NCI-H146 (cell line): ENCODE data around the gene RD3L.

ENCODE experiments used
- DNase-seq: peaks from one replicate; lab custom pipeline; 2025; lab: John Stamatoyannopoulos, UW

The RD3L gene

DNA sequence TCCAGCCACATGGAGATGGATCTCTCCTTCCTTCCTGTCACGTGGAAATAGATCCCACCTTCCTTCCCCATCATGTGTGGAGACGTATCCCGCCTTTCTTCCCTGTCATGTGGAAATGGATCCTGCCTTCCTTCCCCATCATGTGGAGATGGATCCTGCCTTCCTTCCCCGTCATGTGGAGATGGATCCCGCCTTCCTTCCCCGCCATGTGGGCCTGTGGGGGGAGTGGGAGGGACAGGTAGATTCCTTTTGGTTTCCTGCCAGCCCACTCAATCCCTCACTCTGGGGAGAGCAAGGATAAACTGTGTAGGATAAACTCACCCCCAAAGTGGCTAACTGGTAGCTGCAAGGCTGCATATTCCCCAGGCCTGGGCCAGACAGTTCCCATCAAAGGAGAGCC is 45.8 kb downstream of the RD3L start:
- DNase-seq = no peak

DNA sequence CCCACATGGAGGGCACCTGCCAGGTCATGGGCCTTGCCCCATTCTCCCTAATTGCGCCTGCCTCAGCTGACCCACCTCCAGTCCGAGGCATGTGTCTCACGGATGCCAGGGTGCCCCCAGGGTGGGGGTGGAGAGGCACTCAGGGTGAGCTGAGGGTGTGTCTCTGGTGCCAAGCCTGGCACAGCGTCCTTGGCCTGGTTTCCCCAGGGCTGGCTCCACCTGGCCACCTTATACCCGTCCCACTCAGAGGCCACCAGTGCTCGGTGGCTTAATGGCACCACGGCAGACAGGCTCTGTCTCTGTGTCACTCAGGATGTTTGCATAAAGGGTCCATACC is 47.6 kb downstream of the RD3L start:
- DNase-seq = no peak

DNA sequence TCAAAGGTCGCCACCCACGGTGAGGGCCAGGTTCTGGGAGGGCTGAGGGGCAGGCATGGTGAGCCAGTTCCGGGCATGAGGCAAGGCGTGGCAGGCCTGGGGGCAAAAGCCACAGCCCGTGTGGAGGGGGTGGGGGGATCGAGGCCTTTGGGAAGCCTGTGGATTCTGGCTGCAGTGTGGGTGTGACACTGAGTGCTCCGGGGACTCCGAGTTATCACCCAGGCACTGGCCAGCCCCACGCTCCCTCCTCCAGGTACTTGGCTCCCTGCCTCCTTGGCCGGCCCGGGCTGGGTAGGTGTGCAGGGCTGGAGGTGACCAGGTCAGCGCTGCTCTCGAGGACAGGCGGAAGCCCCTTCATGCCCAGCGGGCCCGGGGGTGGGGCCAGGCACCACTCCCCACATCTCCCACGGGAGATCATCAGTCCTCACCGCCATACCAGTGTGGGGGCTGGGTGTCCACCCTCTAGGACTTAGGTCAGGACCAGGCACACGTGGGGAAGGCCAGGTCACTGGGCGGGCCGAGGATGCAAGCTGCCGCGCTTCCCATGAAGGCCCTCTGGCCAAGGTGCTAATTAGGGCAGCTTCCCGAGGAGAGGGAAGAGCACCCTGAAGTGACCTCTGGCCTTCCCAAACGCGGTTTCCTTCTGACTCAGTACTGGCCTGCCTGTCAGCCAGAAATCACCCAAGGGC is 48.2 kb downstream of the RD3L start:
- DNase-seq = no peak

DNA sequence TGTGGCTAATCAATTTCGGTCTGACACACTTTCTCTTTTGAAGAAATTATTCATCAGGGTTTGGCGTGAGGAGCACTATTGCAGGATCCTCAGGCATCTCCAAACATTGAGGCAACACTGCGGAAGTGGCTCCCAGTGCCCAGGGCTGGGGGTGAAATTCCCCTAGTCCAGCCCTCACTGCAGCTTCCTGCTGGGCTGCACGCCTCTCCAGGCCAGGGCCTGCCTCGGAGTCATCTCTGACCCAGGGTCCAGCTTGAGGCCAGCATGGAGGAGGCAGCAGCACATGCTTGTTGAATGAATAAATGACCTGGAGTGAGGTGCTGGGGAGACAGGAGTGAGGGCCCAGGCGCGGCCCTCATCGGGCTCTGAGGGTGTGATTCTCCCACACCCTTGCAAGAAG is 50.1 kb downstream of the RD3L start:
- DNase-seq = no peak

DNA sequence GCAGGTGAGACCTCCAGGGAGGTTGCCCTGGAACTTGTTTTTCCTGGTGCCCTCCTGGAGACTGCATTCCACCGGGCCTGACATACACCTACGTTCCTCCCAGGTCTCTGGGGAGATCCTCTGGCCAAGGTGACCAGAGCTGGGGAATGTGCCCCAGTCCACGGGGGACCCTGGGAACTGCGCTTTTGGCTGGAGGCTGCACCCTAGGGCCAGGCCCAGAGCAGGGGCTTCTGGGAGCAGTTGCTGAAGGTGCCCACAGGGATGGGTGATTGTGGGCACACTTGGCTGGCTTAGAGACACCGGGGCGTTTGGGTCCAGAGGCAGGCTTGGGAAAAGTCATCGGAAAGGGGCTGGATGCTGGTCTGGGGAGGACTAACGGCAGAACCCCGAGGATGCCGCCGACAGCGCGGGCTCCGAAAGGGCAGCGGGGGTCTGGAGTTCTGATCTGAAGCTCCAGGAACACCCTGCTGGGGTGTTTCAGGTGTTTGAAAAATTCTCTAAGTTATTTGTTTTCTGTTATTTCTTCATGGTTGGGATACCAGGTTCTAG is 50.6 kb downstream of the RD3L start:
- DNase-seq = no peak

DNA sequence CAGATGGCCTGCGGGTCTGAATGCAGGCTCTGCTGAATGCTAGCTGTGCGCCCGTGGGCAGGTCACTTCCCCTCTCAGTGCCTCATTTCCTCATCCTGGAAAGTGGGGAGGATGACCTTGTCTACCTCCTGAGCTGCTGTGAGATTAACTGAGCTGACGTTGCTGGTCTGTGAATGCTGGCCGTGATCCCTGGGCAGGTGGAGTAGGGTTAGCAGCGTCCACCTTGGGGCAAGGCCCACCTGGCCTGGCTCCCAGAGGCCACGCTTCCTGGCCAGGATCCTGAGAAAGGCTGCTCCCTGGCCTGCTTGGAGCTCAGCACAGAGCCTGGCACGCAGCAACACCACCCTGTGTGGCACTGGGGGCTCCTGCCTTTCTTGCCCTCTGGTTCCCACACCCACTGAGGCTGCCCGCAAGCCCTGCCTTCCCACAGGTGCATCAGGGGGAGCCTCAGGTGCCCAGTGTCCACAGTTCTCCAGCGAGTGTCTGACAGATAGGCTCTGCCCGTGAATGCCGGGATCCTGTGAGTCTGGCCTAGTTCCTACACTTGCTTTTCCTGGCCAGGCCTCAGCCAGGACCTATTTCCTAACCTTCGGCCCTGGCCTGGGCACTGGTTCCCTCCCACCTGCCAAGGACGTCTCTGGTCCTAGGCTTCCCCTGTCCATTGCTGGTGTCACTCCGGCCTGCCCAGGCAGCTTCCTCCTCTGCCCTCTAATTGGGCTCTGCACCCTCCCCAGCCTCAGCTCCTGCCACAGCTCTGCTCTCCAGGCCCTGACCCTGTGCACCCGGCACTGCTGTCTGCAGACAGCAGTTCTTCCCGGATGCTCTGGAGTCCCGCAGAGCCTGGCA is 51.3 kb downstream of the RD3L start:
- DNase-seq = no peak
